ENCODE results near the gene MCF2L2.

DNA sequence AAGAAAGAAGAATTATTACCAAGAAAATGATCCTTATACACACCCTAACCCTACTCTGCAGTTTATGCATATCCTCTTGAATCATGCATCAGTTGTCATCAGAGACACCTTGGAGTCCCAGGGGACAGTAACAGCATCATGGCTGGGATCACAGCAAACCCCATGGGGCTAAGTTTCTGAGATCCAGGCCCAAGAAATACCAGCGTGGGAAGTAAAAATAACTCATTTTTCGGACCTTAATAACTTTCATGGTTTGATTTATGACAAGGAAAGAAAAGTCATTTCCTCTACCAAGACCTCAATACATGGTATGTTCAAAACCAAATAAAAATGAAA is 214.2 kb downstream of the MCF2L2 start:
- TF ChIP-seq, protein P1, sequence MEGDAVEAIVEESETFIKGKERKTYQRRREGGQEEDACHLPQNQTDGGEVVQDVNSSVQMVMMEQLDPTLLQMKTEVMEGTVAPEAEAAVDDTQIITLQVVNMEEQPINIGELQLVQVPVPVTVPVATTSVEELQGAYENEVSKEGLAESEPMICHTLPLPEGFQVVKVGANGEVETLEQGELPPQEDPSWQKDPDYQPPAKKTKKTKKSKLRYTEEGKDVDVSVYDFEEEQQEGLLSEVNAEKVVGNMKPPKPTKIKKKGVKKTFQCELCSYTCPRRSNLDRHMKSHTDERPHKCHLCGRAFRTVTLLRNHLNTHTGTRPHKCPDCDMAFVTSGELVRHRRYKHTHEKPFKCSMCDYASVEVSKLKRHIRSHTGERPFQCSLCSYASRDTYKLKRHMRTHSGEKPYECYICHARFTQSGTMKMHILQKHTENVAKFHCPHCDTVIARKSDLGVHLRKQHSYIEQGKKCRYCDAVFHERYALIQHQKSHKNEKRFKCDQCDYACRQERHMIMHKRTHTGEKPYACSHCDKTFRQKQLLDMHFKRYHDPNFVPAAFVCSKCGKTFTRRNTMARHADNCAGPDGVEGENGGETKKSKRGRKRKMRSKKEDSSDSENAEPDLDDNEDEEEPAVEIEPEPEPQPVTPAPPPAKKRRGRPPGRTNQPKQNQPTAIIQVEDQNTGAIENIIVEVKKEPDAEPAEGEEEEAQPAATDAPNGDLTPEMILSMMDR (IDR thresholded peaks at IDR 0.05), result no peak
- TF ChIP-seq ZFX (IDR thresholded peaks at IDR 0.05; ENCODE audit: borderline replicate concordance), result no peak

Measured in 22Rv1 (cell line).